ENCODE results near the gene MAP3K7CL.

MAP3K7CL gene

DNA sequence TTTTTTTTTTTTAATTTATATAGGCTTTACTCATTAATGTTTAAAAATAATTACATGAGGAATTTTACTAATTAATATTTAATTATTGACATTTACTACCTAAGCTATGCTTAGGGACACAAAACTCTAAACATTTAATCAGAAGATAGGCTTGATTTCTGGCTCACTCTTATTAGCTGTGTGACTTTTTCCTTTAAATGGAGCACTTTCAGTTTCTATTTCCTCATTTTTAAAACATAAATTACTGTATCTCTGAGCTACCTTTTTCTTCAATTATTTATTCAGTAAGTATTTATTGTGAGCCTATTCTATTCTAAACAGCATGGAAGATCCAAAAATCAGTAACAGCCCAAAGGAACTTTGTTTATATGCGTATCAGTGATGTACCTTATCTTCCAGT, 40.5 kb downstream of the MAP3K7CL start:
- no peak for DNase-seq

DNA sequence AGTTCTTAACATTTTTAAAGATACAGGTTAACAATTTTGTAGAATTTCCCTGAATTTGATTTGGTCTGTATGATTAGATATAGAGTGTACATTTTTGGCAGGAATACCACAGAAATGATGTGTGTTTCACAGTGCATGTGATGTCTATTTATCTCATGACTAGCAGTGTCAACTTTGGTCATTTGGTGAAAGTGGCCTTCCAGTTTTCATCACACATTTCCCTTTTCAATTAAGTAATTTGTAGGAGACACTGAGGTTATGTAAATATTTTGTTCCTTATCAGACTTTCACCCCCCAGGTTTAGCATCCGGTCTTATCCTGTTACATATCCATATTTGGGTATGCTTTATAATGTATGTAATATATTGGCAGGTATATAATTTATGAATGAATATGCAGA, 41.8 kb downstream of the MAP3K7CL start:
- no peak for DNase-seq

DNA sequence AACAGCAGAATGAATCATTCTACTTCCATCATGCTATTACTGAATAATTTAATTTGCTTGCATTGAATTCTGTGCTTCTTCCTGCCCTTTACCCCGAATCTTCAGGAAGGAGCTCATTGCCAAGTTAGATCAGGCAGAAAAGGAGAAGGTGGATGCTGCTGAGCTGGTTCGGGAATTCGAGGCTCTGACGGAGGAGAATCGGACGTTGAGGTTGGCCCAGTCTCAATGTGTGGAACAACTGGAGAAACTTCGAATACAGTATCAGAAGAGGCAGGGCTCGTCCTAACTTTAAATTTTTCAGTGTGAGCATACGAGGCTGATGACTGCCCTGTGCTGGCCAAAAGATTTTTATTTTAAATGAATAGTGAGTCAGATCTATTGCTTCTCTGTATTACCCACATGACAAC, 44.2 kb downstream of the MAP3K7CL start:
- DNase-seq = no peak

DNA sequence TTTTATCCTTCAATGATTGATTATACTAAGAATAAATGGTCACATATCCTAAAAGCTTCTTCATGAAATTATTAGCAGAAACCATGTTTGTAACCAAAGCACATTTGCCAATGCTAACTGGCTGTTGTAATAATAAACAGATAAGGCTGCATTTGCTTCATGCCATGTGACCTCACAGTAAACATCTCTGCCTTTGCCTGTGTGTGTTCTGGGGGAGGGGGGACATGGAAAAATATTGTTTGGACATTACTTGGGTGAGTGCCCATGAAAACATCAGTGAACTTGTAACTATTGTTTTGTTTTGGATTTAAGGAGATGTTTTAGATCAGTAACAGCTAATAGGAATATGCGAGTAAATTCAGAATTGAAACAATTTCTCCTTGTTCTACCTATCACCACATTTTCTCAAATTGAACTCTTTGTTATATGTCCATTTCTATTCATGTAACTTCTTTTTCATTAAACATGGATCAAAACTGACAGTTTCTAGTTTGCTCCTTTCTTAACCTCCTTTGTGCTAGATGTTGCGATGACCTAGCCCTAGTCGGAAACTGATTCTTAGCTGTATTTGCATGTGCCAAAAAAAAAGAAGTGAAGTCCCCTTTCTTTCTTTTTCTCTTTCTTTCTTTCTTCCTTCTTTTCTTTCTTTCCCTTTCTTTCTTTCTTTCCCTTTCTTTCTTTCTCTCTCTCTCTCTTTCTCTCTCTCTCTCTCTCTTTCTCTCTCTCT, 45.1 kb downstream of the MAP3K7CL start:
- no peak for DNase-seq

DNA sequence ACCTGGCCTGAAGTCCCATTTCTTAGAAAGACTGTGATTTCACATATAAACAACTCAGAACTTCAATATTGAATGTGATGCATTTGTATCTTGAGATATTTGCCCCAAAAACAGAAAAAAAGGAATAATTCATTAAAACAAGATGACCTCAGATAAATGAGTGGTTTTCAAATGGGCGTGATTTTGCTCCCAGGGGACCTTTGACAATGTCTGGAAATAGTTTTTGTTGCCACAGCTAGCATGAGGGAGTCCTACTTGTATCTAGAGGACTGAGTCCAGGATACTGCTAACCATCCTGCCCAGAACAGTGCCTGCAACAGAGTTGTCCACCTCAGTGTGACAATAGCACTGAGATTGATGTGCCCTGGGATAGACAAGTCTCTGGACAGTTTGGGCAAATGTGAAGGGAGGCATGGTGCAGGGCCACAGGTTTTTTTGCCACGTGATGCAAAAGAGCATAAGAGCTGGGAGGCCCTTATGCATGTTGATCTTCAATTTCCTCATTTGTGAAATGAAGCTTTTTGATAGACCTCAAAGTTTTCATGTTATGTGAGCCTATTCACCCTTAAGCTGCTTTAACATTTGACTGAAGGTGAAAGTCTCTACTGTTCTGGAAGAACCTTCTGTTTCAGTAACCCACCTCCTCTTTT, 46.2 kb downstream of the MAP3K7CL start:
- DNase-seq = no peak

DNA sequence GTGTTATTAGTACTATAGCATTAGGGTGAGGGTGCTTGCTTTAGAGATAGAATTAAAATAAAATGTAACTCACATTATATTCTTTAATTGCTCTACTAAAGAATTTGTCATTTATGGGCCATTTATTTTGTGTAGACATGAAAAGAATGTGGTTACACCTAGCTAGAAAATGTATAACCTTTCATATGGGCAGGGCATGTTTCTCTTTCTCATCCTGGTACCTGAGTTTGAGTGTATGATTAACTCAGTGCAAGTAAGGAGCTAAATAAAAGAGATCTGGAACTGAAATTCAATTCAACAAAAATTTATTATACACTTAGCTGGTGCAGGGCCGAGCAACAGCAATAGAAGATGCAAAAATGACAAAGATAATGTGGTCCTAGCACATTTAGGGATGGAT, 47.4 kb downstream of the MAP3K7CL start:
- DNase-seq = no peak

DNA sequence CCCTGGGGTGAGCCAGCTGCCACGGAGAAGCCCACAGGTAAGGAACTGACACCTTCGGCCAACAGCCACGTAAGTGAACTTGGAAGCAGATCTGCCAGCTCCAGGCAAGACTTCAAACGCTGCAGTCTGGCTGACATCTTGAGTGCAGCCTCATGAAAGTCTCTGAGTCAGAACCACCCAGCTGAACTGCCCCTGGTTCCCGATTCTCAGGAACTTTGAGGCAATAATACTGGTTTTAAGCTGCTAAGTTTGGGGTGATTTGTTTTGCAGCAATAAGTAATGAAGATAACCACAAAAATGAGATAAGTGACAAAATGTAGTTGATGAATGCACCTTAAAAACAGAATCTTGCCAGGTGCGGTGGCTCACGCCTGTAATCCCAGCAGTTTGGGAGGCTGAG, 48.5 kb downstream of the MAP3K7CL start:
- no peak for DNase-seq

DNA sequence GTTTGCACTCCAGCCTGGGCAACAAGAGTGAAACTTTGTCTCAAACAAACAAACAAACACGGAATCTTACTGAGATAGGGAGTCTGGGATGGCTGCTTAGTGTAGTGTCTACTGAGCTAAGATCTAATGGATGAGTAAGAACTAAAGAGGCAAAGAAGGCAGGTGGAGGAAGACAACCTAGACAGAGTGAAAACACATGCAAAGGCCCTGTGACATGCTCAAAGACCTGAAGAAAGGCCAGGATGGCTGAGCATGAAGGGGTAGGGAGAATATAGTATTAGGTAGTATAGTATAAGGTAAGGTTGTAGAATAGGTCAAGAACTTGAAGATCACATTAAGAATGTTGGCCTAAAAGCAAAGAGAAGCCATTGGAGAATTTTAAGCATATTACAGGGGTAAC, 49.1 kb downstream of the MAP3K7CL start:
- DNase-seq = no peak

DNA sequence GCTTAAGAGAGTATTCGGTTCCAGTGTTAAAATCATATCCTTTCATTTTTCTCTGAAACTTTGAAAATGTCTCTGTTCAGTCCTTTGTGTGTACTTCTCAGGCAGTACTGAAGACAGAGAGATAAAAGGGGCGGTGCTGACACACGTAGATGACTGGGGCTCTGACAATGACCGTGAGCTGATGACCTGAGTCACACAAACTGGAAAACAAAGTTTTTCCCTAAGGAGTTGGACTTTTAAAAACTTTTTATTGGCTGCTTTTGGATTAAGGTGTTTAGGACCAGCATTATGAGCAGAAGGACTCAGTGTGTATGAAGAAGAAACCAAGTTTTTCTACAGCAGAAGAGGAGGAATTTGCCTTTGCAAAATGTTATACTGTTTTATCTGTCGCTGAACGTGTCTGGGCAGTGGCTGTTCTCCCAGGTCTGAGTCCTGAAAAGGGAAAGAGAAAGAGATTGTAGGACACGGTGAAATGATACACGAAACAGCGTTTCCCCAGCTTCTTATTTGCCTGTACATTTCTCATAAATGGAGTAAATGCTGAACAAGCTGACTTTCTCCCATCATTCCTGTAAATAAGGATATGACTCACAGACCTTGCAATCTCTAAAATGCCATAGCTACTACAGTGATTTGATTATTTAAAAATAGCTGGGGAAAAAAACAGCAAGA, 51.5 kb downstream of the MAP3K7CL start:
- peak; percentile 63 for DNase-seq

DNA sequence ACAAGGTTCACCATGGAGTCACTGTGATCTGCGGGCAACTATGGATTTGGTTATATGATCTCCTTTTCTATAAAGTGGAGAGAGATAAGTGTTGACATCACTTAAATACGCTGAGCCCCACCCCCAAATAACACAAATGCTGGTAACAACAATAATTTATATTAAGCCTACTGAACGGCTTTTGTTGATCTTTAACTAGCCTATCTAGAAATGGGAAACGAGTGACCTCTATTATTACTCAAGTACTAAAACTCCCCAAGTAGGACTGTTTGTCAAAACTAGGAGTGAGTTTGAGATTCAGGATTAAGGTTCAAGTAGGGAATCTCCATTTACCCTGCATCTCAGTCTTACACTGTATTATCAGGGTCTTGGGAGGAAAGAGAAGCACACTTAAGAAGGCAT, 52.2 kb downstream of the MAP3K7CL start:
- no peak for DNase-seq

DNA sequence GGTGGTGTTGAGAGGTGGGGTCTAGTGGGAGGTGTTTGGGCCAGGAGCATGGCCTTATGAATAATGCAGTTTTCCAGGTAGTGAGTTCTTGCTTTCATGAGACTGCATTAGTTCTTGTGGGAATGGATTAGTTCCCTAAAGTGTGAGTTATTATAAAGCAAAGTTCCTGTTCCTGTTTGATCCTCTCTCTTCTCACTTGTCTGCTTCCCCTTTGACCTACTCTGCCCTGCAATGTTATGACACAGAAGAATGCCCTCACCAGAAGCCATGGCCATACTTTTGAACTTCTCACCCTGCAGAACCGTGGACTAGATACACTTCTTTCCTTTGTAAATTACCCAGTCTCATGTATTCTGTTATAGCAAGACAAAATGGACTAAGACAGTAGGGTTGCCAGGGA, 53.6 kb downstream of the MAP3K7CL start:
- no peak for DNase-seq

DNA sequence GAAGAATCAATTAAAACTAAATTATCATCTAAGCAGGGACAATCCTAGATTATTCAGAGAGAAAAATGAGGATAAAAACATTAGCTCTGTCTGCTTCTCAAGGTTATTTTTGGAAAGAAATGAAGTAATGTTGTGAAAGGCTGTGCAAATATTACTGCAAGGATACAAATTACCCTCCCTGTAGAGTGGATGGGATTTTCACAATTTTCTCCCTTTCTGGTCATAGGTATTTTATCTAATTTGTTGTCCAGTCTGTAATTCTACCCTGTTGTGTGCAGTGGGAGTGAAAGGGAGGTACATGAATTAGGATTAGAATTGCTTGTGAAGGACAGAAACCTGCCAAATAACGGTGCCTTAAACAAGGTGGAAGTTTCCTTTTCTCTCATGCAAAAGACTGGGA, 54.7 kb downstream of the MAP3K7CL start:
- no peak for DNase-seq

DNA sequence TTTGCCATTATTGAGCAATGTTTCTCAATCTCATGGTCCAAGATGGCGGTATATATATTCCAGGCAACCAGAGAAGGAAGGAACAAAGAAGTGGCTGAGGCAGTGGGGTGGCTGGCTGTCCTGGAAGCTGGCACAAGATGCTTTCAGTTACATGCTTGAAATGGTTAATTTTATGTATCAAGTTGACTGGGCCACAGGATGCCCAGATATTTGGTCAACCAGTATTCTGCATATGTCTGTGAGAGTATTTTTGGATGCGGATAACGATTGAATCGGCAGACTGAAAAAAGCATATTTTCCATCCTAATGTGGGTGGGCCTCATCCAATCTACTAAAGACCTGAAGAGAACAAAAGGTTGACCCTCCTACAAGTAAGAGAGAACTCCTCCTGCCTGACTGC, 55.2 kb downstream of the MAP3K7CL start:
- no peak for DNase-seq

DNA sequence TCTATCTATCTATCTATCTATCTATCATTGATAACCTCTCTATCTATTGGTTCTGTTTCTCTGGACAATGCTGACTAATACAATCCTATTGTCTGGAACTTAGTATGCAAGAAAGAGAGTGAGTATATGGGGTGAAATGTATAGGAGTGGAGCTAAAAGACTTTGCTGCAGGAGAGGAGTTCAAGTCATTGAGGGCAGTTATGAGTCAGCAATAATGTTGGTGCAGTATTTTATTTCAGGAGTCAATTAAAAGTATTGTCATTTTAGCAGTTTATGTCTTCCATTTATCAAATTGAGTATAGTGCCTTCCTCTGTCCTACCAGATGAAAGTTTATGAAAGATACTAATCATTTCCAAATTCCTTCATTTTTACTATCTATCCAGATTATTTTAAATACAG, 55.8 kb downstream of the MAP3K7CL start:
- no peak for DNase-seq

DNA sequence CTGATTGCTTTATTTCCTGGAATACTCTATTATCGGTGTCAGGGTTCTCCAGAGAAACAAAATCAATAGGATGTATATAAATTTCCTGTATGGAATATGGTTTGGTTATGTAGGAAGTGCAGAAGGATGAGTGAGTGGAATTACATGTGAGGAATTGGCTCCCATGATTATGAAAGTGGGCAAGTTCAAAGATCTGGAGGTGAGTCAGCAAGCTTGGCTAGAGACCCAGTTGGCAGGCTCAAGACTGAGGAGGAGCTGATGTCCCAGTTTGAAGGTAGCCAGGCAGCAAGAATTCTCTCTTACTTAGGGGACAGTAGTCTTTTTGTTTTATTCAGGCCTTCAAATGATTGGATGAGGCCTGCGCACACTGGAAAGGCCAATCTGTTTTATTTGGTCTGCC, 57.5 kb downstream of the MAP3K7CL start:
- DNase-seq = no peak

DNA sequence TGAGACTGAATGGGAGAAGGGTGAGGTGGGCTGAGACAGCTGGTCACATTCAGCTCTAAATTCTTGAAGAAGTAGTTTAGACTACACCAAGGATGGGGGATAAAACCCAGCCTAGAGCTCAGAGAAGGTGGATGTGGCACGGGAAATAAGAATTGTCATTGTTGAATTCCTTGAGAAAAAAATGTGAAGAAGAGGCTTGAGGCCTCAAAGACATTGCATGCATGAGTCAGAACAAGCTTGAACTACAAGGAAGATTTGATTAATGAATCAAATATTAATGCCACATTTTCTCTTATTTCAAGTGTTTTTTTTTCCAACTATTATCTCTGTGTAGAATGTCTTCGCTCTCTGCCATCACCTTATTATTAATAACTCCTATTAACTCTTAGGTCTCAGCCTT, 58.9 kb downstream of the MAP3K7CL start:
- no peak for DNase-seq

DNA sequence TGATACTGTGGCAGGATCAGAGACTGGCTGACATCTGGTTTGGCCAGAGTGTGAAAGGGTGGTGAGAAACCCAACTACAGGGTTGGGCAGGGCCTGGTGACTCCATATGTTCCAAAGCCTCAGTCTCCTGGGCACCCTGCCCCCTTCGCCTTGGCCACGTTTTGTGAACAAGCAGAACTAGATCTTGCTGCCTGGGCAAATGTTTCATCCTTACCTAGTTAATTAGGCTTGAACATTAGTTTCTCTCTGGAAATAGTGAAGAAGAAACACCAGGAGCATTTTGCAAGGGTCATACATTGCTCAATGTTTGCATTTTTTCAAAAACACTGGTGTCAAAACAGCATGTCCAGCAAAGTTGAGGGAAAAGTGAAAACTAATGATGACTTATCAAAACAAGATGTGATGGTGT, 60.5 kb downstream of the MAP3K7CL start:
- peak; percentile 22 for DNase-seq

DNA sequence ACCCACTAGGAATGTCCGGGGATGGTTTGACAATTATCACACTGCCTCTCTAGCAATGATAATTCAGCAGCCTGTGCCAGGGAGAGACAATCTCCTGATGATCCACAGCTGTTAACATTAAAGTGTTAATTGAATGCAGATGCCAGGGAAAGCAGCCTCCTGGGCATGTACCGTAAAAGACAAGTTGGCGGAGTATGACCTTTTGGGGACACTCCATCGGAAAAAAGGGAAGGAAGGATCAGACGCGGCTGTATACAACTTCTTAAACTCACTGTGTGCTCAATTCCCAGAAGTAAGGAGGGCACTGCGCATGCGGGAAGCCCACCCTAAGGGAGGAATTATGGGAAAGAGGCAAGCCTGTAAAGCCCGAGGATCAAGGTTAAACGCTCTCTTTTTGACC, 62.6 kb downstream of the MAP3K7CL start:
- no peak for DNase-seq

DNA sequence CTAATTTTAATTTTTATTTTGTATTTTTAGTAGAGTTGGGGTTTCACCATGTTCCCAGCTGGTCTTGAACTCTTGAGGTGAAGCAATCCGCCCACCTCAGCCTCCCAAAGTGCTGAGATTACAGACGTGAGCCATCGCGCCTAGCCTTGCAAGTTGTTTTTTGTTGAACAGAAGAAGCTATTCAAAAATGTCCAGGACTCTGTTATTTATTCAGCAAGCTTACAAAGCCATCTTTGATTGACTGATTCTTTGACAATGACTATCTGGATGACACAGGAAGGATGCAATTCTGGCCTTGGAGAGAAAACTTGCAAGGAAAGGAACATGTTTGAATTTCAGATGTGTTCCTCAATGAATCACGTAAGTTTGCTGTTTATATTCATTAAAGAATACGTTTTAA, 63.5 kb downstream of the MAP3K7CL start:
- no peak for DNase-seq

DNA sequence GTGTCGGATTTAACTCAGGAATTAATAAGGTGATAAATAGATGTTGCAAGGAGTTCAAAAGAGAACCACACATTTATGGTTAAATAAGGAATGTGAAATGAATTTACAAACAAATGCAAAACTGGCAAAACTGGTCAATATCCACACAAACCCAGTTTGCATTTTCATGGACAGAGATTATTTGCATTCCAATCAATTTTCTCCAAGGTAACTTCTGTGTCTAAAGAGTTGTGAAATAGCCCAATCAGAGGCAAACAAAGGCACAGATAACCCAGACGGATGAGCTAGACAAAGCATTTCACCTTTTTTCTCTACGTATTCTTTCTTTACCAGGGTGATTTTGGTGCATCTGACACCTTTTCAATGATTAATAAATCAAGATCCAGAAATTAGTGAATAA, 63.9 kb downstream of the MAP3K7CL start:
- no peak for DNase-seq

DNA sequence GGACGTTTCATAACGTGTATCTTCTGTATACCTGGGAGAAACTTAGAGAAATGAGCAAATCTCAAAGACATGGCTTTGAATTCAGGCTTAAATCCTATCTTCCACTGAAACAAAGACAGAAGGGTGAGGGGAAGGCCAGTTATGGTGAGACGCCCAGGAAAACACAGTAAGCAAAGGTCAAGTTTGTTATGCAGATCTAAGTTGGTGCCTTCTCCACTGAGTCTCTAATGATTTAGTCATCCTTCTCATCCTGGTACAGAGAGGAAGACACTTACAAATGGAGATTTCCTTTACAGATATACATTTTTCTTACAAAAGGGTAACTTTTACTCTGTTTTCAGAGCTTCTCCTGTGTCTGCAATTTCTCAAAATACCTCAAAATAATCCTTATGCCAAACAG, 64.4 kb downstream of the MAP3K7CL start:
- DNase-seq = no peak

DNA sequence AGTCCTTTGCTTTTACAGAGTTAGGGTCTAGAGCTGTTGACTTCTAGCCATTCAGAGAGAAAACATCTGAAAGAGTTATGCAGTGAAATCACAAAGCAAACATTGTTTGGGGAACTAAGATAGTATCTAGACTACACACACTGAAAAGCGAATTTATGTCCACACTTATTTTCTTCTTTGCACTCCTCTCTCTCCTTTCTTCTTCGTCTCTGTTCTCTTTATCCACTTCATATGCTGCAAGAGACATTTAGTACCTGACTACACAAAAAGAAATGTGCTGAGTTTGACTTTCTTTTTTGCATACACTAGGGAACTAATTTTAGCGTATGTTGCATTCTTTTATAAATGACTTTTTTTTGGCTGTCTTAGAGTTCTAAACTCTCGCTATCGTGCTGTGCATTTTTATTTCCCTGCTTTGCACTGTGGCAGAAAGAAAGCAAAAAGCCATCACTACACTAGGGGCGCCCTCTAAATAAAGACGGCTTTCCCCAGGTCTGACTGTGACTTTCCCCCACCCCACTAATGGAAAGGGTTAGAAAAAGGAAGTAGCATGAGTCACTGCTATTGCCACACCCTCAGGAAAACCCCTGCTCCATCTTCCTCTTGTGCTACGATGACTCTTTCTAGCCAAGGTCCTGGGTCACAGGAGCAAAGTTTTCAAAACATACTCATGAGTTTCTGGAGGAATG, 65.7 kb downstream of the MAP3K7CL start:
- DNase-seq = peak; percentile 89

DNA sequence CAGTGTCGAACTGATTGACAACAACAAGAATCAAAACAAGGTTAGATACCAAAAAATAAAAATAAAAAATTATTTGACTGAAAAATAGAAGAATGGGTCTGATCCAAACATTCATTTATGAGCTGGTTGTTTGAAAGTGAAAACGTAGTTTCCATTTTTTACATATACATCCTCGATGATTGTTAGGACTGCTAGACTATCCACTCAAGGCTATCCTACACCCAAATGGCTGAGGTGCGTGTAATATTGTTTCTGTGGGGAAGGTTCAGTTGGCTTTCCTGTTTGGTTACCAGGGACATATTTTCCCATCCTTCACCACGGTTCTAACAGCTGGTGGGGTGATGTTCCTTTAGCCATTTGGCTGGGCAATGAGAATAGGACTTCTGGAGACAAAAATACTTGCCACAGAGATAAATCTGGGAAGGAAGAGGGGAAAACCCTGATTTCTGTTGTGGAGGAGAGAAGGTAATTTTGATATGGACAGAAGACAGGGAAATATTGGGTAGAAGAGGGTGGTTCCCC, 66.3 kb downstream of the MAP3K7CL start:
- DNase-seq = no peak

DNA sequence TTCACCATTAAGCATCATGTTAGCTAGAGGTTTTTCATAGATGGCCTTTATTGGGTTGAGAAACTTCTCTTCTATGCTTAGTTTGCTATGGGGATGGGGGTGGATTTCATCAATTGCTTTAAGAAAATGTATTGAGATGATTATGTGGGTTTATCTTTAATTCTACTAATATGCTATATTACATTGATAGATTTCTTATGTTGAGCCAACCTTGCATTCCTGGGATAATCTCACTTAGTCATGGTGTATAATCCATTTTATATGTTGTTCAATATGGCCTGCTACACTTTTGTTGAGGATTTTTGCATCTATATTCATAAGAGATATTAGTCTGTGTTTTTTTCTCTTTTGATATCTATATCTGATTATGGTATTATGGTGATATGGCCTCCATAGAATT, 70.7 kb downstream of the MAP3K7CL start:
- DNase-seq = no peak
